Midbrain (tissue), 1 donor: ENCODE measurements around the gene HDAC4.
"Not testable (repeated sequence)": the region's sequence is repeated elsewhere in the genome, so short reads cannot be mapped to it uniquely, and the experiment has no call there.

Experiments
- DNase-seq: peaks from one replicate; lab custom pipeline; 2025; lab: John Stamatoyannopoulos, UW

HDAC4 gene

DNA sequence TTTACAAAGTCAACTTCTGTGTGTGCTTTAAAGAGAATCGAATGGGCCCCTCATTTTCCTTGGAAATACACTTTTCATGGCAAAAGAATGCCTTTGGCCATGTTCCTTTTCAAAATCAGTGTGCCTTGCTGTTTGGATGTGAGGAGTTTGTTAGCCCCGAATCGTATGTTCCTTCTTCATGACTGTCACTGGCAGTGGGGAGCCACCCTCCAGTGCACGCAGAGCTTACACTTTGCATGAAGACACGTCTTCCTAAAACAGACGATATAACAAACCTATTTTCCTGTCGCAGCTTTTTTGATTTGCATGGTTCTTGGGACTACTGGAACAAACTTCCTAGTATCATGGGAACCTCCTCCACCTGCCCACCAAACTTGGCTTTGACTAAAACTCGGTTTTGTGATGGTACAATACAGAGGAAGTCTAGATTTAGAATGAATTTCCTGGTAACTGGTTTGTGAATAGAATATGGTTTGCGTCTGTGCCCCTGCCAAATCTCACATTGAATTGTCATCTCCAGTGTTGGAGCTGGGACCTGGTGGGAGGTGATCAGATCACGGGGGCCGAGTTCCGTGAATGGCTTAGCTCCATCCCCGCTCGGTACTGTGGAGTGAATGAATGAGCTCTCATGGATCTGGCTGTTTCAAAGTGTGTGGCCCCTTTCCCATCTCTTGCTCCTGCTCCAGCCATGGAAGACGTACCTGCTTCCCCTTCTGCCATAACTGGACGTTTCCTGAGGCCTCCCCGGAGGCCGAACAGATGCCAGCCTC is 358.1 kb downstream of the HDAC4 start:
- no peak for DNase-seq

DNA sequence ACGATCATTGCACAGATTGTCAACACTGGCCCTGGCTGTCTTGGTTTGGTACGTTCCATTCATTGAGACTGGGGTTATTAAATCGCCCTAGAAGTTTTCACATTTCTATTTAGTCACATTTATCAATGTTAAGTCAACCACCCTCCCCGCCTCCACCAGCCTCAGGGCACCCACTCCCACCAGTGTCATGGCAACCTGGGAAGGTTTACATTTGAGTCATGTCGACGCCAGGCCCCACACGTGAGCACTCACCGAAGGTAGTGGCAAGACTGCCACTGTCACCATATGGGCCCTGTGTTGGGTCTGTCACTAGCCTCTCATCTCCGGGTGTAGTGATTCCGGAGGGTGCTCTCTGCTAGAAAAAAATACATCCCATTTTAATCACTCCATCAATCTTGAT is 358.8 kb downstream of the HDAC4 start:
- no peak for DNase-seq

DNA sequence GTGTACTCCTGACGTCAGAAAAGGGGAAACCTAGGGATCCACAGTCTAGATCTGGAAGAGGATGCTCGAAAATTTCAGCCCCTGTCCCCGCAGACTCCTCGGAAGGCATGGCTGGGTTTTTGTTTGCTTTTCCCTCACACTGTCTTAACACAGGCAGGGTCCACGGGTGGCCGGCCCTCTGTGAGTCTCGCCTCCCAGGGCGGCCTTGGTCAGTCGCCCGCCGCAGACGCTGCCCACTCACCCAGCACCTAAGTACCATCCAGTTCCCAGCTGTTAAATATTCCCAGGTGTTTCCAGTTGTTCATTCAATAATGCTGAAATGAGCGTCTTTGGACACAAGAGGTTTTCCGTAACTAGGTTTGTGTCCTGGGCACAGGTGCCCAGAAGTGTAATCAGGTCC is 359.8 kb downstream of the HDAC4 start:
- no peak for DNase-seq

DNA sequence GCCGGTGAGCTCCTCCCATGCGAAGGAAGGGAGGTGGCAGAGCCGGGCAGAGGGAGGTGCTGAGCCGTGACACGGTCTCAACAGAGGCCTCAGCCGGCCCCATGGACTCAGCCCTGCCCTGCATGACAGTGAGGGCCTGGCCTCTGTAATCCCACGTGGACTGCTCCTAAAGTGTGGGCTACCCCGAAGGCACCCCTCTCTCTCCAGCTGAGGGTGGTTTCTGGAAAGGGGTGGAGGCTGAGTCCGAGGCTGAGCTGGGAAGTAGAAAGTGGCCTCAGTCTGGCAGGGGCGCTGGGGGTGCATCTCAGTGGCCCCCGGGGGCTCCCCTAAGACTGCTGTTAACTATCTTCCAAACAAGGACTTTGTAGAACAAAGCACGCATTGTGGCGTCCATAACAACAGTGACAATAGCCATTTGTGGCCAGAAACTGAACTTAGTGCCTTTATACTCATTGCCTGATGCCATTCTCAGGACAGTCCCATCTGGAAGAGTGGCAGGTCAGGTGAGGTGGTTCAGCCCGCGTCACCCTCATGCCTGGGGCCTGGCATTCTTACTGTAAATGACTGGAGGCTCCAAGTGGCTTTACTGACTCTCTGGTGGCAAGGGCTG is 360.6 kb downstream of the HDAC4 start:
- DNase-seq: peak; percentile 76

DNA sequence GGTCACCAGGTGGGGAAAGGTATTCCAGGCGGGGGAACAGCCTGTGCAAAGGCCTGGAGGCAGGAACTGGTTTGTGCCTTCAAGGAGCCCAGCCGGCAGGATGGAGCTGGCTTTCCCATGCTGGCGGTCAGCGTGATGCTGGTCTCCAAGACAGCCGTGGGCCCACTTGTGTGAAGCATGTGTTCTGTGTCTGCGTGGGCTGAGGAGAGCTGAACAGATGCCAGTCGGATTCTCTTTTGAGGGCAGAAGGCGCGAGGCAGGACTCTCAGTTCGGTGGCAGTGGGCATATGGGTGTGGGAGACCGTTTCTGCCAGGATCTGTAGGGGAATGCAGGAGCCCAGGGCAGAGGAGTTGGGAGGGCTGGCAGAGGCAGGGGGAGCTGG is 361.4 kb downstream of the HDAC4 start:
- DNase-seq: no peak

DNA sequence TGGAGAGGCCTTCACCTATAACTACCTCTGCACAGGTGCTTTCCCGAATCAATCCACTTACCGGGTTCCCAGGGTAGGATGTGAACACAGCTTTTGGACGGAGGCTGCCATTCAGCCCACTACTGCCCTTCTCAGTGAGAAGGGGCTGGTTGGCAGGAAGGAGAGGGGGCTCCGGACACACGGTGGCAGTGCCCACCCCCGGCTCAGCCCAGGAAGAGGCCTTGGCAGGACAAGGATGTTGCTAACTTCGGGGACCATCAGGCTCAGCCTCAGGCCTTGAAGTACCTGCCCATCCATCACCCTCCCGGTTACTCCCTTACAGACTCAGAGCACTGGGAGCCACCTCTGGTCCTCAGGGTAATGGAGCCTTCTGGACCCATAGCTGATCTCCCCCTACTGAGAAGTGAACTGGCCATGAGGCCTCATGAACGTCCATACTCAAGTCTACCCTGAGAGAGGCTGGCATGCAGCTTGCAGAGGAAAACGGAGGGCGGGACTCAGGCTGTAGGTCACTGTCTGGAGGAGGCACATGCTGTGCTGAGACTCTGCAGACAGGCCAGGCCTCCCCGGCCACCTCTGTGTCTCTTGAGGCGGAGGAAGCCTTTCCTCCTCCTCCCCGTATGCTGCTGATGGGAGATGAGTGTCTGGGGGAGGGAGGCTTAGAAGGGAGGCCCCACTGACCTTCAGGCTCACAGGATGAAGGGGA is 361.9 kb downstream of the HDAC4 start:
- DNase-seq: no peak

DNA sequence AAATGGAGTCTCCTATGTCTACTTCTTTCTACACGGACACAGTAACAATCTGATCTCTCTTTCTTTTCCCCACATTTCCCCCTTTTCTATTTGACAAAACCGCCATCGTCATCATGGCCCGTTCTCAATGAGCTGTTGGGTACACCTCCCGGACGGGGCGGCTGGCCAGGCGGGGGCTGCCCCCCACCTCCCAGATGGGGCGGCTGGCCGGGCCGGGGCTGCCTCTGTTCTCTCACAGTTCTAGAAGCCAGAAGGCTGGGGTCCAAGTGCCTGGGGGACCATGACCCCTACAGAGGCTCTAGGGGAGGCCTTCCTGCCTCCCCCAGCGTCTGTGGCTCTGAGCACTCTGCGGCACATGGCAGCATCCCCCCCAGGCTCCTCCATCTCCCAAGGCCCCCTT is 362.5 kb downstream of the HDAC4 start:
- not testable (repeated sequence) for DNase-seq

DNA sequence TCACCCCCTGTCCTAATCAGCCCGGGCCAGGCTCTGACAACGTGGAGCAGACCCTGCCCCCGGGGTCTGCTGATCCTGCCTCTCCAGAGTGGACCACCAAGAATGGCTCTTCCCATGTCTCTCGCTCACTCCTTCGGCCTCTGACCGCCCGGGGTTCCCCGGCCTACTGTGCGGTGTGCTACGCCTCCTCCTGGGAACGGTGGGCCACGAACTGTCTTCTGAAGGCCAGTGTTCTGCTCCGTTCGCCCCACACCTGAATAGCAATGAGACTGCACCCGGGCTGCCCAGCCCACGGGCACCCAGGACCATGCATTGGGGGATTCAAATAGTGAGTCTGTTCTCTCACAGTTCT is 363.3 kb downstream of the HDAC4 start:
- no peak for DNase-seq

DNA sequence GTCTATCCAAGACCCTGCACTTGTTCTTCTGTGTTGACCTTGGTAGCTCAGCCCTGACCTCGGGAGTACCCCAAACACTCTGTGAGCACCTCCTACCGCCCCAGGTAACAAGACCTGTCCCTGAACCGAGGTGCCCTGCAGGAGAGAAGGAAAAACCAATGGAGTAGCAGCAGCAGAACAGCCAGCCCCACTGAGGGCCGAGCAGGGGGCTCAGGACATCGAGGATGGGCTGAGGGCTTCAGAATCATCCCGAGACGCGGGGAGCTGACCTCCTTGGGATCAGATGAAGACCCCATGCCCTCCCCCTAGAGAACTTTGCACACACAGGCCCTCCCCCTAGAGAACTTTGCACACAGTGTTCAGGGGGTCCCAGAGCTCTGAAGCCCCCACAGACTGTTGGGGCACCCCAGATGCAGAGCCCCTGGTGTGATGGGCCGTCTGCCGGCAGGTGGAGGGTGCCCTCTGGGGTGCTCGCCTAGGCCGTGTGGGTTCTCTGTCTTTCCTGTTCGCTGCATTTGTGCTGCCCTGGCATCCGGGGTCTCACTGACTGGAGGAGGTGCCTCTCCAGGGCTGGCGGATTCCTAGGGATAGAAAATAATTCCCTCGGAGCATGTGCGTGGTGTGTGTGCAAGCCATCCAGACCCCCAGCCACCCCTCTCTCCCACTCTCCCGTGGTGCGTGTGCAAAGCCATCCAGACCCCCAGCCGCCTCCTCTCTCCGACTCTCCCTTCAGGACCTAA is 363.8 kb downstream of the HDAC4 start:
- DNase-seq: no peak

DNA sequence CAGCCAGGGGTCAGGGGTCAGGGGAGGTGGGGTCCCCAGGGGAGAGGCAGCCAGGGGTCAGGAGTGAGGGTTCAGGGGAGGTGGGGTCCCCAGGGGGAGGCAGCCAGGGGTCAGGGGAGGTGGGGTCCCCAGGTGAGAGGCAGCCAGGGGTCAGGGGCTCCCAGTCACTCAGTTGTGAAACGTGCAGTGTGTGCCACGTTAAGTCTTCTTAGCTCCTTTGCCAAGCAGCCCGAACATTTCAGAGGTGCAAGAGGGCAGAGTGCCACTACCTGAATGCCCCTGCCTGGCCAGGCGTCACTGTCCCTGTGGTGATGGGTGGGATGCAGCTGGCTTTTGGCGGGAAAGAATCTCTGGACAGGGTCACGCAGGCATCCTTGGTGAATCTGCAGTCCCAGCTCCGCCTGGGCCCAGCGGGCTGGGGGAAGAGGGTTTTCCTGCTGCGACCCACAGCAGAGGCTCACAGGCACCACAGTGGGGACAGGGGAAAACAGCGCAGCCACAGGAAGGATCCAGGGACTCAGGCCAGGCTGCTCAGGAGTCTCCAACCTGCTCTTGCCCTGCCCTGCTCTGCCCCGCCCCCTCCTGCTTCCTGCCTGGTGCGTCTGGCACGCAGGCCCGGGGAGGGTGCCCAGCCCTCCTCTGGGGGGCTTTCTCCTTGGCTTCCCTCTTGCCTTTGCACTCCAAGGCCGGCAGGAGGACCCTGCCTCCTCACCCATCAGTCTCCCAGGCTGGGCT is 364.7 kb downstream of the HDAC4 start:
- DNase-seq: no peak

DNA sequence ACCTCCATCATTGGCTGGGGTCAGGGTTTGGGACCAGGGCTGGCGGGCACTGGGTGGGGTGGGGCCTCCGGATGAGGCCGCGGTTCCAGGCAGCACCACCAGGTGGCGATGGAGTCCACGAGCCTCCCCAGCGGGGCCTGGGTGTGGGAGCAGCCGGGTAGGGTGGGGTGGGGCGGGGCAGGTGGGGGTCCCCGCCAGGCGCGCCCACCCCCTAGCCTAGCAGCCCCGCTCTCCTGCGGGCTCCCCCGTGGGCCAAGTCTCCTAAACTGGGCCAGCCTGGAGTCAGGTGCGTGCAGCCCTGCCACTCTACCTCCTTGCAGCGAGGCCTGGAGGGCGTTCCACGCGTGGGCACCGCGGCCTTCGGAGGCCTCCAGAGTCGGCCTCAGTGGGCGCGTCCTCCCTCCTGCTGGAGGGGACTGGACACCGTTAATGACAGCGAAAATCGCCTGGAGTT is 365.4 kb downstream of the HDAC4 start:
- peak; percentile 50 for DNase-seq

DNA sequence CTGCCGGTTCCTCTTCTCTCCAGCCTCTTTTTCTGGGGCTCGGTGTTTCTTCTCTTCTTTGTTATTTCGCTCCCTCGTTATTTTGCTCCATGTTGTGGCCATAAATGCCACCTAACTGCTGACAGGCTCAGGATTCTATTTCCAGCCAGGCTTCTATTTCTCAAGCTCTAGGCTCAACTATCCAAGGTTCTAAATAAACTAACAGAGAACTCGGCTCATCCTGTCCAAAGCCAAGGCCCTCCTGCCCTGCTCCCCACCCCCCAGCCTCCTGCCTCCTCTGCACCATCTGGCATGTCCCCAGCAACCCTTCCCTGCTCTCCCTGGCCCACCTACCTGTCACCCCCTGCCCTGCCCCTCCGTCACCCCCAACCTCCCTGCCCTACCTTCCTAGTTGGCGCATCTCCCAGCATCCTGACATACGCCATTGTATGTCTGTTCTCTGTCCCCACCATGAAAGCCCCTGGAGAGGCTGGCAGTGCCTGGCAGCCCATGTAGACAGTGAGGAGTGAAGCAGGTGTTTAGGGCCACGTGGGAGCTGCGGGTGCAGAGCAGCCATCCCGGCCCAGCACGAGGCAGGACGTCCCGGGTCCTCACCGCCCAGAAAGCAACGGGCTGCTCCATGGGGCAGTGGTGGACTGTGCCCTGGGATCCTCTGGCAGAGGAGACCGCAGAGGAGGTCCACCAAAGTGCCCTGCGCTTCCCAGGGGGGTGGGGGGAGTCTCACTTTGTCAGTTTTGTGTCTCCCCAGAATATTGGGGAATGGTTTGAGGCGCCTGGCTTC is 366.1 kb downstream of the HDAC4 start:
- DNase-seq: no peak

DNA sequence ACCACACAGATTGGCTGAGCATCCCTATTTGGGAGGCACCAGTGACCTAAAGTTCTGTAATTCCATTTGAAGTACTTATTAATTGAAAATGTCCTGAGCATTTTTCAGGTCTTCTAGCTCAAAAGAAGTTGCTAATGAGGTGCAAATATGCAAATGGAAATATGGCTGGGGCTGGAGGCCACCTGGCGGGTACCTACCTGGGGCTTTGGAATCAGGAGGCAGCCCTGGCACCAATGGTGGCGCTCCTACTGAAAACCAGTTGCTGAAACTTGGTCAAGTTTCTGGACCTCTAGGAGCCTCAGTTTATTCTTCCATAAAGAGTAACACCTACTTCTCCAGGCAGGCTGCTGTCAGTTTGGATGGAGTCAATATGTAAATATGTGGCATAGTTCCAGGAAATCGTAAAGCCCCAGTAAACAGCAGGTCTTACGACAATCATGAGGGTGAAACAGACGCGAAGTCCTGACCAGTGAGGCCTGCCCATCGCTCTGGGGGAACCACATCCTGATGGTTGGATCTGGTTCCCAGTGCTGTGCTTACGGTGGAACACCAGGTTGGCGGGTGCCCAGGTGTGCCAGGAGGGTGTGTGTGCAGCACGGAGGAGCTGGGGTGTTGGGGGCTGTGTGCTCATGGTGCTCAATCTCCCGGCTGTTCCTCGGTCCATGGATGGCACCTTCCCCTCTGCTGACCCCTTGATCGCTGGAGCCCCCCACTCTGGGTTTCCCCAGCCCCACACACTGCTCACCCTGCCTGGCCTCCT is 366.8 kb downstream of the HDAC4 start:
- no peak for DNase-seq

DNA sequence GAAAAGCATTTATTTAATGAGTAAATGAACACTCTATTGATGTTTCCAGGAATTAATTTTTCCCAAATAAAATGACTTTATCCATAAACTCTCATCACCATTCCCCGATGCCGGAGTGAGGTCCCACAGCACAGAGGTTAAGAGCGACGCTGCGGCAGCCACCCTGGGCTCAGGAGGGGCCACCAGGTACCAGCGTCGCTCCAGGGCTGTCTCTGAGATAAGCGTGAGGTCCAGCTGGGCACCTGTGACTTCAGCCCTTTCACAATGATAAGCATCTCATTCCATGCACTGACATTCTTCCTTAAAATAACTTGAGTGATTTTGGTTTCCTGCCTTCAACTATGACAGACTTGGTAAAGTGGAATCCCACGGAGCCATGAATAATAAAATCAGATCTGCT is 370.9 kb downstream of the HDAC4 start:
- DNase-seq: no peak

DNA sequence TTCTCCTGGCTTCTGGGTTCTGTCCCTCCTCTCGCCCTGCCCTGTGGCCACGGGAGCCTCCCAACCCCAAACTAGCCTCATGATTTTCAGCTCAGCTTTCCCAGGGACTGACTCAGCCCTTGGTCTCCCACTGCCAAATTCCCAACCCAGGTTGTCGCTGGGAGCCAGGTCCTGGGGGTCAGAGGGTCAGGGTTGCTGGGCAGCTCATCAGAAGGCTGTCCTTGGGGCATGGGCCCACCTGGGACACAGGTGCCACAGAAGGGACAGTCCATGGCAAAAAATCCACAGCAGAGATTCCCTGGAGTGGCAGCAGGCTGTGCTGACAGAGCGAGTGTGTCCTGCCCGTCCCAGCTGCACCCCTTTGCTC is 372.6 kb downstream of the HDAC4 start:
- no peak for DNase-seq

DNA sequence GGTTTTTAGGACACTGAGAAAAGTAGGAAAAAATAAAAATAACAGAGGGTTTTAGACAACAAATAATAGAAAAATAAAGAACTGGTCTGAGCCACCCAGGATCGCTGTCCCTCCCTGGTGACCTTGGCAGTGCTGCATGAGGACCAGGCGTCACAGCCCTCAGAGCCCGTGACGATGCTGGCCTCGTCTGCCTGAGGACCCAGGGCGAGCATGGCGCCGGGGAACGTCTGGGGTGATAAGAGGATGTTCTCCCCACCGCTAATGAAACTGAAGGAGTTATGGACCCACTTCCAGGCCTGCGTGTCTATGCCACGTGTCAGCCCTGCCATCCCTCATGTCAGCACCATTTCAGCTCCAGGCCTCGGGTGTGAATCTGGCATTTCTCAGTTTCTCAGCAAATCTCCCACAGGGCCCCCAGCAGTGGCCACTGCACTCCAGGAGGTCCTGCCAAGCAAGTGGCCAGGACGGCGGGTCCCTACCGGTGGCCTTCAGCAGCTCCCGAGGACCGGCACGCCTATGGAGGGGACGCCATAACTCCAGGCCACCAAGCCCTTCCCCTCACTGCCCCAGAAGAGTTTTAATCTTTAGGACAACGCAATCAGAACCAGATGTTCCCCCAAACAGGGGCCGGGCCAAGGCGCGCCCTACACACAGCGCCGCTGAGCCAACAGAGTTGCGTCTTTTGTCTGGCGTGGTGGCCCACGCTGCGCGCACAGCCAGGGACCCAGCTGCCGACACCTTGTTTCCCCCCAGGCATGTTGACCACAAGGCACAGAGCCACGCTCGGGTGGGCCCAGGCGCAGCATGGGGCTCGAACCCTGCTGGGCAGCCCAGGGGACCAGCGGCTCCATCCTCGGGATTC is 373.2 kb downstream of the HDAC4 start:
- DNase-seq: no peak

DNA sequence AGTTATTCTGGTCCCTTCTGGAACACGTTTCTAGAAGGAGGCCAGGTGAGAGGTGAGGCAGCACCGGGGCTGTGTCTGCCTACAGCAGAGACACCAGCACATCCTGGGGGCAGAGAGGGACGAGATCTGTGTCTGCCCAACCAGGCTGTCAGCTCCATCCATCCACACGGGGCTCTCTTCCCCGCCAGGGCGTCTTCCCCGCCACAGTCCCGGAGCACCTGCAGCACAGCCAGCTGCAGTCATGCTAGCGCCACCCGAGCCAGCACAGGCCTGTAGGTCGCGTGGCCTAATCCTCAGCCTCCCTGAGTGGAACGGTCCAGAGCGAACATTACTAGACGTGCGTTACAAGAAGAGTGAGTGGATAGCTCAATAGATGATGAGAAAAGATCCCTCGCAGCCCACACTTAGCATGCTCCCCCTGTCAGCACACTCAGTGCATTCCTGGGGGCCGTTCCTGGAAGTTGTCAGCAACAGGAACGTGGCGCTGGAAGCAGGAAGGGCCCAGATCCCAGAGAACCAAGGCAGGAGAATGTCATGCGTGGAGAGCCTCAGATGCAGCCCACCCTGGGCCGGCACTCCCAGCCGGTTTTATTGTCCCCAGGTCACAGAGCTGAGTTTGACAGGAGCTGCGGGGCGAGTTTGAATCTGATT is 374.0 kb downstream of the HDAC4 start:
- no peak for DNase-seq

DNA sequence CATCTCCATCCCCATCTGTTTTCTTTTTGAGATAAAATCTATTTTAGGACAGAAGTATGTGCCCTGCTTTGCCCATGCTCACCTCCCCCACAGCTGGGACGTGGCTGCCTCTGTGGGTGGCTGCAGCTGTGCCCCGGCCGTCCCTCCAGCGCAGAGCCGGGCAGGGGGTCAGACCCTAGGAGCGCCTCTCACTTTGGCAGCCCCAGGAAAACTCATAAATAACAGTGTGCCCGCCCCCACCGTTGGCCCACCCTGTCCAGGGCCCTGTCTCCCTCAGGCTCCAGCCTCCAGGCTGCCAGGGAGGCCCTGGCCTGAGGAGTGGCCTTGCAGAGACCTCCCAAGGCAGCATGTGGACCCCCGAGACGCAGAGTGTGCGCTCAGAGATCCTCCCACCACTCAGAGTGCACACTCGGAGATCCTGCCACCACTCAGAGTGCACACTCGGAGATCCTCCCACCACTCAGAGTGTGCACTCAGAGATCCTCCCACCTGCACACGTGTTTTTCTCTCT is 374.8 kb downstream of the HDAC4 start:
- no peak for DNase-seq
